NOMO-1 treated with DMSO at 0.1 percent for 48 hours (cell line): Measurements from ENCODE around the gene KIRREL3.
A peak's percentile ranks its signal among the peaks of the same experiment; 100 is the strongest.

Experiments used
- DNase-seq: peaks from one replicate; lab custom pipeline; 2025; ENCODE audit not compliant: unreplicated experiment; lab: John Stamatoyannopoulos, UW

The KIRREL3 gene

DNA sequence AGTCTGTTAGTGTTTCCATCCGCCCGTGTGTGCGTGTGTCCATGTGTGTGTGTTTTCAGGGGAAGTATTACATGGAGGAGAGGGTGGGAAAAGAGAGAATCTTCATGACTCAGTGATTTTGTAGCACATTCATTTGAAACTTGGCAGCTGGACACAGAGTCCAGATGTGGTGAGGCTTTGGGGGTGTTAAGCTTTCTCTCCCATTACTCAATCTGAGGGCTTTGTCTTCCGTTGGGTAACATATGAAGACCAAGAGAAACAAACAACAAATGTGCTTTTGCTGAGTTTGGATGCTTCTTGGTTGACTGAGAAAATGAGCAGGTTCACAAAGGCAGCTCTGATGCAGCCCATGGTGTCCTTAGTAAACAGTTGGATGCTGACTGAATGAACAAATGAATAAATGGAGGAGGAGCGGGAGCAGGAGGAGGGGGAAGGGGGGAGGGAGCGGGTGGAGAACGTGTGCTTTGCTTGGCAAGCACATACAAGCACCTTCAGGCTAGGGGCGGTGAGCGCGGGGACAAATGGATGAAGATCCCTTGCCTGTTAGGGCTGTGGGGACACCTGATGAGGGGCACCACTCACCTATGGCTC is 540.8 kb downstream of the KIRREL3 start:
- DNase-seq = no peak

- no peak for DNase-seq
Observed at GRCh38 chr11:126457817-126458216, 542.8 kb downstream of the KIRREL3 start.

- peak; percentile 68 for DNase-seq
Observed at GRCh38 chr11:126456783-126457542, 543.6 kb downstream of the KIRREL3 start.

DNA sequence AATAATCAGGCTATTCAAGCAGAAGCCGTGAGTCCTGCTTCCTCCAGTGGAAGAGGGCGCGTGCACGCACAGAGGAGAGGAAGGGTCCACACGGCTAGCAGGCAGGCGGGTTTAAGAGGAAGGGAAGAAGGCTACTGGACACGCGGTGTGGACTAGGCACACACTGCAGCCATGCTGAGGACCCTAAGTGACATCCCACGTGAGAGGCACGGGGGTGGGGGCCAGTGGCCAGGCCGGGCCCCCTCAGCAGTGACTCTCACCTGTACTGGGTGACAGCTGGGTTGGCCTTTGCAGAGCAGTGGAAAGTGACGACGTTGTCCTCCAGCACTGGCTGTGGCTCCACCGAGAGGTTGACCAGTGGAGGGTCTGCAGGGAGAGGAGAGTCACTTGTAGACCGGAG is 544.5 kb downstream of the KIRREL3 start:
- no peak for DNase-seq

GRCh38 chr11:126452241-126453101 is 548.1 kb downstream of the KIRREL3 start:
- DNase-seq = no peak

GRCh38 chr11:126451211-126451802 is 549.3 kb downstream of the KIRREL3 start:
- DNase-seq = no peak

- no peak for DNase-seq
Observed at GRCh38 chr11:126450806-126451205, 549.8 kb downstream of the KIRREL3 start.

GRCh38 chr11:126450198-126450597 is 550.4 kb downstream of the KIRREL3 start:
- DNase-seq = no peak

DNA sequence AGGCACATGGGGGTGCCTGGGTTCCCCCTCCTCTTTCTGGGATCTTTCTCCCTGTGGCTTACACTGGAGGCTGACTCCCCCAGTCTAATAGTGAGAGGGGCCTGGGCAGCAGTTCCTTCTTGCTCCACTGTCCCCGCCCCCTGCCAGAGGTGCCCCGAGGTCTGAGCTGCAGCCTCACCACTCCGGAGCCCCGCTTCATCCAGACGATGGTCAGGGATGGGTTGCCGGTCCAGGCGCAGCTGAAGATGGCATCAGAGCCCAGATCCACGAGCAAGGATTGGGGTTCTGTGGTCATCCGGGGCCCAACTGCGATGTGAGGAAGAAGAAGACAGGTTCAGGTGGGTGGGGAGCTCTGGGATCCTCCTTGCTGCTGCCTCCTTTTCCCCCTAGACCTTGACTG is 554.0 kb downstream of the KIRREL3 start:
- no peak for DNase-seq

DNA sequence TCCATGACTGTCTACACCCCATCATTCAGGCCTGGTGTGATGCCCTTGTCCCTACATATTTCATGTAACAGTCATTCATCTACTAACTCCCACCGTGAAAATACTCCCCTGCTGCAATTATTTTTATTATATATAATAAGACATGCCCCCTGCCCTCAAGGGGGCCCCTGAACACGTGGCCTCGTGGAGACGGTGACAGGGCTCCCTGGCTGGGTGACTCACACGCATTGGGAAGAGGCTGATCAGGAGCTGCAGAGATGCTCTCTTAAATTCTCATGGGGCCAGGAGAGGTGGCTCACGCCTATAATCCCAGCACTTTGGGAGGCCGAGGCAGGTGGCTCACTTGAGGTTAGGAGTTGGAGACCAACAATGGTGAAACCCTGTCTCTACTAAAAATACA is 556.5 kb downstream of the KIRREL3 start:
- no peak for DNase-seq

DNA sequence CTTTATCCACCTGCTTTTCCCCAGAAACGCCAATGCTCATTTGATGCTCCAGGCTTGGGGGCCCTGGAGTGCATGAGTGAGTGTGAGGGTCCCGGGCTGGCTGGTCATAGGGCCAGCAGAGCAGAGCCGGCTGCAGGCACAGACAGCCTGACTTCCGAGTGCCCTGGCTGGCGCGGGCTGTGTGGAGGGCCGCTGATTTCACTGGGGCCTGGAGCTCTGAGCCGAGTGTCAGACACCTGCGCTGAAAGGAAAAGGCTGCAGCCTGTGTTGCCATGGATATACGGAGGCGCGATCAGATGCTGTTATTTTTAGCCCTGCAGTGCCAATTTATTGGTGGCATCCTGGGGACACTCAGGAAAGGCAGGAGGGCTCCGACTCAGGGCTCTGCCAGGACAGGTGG is 557.5 kb downstream of the KIRREL3 start:
- DNase-seq = no peak

GRCh38 chr11:126440792-126441514 is 559.6 kb downstream of the KIRREL3 start:
- peak; percentile 51 for DNase-seq

- no peak for DNase-seq
Observed at GRCh38 chr11:126440276-126440675, 560.3 kb downstream of the KIRREL3 start.

- no peak for DNase-seq
Observed at GRCh38 chr11:126438691-126439090, 561.9 kb downstream of the KIRREL3 start.

DNA sequence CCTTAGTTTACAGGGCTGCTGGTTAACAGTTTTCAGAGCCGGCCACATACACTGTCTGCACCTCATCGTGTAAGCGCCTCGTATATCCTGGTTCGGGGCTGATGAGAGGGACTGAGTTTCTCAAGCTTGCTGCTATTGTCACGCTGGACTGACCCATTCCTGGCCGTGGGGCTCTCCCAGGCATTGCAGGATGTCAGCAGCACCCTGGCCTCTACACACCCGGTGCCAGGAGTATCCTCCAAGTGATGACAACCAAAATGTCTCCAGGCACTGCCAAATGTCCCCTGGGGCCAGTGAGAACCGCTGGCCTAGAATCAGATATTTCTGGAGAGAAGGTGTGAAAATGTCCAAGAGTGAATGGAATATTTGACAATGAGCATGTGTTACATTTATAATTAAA is 562.3 kb downstream of the KIRREL3 start:
- no peak for DNase-seq

DNA sequence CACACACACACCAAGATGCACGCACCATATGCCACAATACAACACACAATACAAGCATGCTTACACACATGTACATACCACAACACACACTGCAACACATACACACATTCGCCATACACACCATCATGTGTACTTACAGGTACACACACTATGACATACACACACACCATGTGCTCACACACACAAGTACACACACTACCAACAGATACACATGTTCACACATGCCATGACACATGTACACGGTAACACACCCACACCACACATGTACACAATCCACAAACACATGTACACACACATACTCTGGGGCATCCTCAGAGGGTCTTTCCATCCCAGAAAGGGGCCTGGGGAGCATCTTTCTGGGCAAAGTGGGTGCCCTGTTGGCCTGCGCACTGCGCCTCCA is 562.8 kb downstream of the KIRREL3 start:
- no peak for DNase-seq

DNA sequence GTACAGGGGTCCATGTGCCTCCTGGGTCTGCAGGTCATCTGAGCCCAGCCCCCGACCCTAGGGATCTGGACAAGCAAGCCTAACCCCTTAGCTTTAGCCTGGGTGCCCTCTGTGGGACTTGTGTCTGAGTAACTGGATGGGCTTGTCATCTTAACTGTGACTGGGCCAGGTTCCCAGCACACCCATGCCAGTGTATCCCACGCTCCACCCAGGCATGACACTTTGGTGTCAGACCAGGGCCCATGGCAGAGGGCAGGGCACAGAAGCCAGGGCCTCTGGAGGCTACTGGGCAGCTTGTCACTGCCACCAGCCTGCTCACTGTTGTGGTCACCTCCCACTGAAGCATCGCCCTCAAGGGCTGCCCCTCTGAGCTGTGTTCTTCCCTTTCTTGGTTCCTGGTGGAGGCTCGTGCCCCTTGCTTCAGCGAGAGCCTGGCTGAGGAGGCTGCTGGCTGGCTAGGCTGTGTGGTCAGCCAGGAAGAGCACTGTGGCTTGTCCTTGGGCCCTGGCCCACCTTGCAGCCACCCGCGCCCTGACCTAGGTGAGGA is 564.3 kb downstream of the KIRREL3 start:
- DNase-seq = no peak

DNA sequence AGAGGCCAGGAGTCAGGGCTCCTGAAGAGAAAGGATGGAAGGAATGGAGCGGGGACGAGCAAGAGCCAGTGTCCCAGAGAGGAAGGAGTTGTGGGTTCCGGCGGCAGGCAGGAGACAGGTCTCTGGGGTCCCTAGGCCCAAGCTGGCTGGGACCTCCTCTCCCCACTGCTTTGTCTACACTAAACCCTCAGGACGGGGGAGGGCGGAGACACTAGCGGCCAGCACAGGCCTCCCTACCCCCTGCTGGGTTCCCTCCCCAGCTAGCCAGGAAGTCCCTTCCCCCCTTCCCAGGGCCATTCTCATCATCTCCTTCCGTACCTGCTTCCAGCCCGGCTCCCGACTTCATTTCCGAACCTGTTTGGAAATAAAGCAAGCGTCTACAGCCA is 565.6 kb downstream of the KIRREL3 start:
- no peak for DNase-seq

- no peak for DNase-seq
Observed at GRCh38 chr11:126433989-126434949, 566.3 kb downstream of the KIRREL3 start.
